Left hindlimb (tissue), 1 donor: ENCODE results near the gene NTSR1.
A peak's percentile ranks its signal among the peaks of the same experiment; 100 is the strongest.
"Not testable (repeated sequence)": the region's sequence is repeated elsewhere in the genome, so short reads cannot be mapped to it uniquely, and the experiment has no call there.

Source experiments
- DNase-seq: peaks from one replicate; pipeline ENCODE4 v3.0.0-alpha.2; 2018

The NTSR1 gene

DNA sequence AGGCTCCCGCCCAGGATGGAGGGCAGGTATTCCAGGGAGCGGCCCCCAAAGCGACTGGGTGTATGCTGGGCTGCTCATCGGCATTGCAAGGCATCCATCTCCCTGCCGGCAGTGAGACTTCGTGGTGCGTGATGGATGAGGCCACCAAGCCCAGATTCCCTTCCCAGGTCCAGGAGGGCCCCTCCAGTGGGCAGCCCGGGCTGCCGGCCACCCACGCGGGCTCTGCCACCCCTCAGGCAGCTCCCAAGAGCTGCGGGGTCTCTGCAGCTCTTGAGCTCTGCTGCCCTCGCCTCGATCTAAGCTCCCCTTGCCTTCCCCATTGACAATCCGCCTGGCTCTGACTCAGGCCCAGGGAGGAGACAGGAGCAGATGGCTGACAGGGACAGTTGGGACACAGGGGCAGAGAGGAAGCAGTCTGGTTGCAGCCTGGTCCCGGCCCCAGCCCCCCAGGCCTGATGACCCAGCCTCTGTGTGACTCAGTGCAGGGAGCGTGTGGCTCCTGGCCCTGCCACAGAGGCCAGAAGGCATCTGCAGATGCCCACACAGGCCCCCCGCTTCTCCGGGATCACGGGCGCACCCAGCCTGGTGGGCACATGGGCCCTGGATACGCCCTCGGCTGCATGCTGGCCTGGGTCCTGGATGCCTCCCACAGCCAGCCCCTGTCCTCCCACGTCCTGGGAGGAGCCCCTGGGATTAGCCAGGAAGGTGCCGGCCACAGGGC is 33.3 kb upstream of the NTSR1 start:
- DNase-seq: no peak

- DNase-seq: no peak
Observed at GRCh38 chr20:62675877-62676260, 32.8 kb upstream of the NTSR1 start.

GRCh38 chr20:62676976-62677375 is 31.7 kb upstream of the NTSR1 start:
- no peak for DNase-seq

DNA sequence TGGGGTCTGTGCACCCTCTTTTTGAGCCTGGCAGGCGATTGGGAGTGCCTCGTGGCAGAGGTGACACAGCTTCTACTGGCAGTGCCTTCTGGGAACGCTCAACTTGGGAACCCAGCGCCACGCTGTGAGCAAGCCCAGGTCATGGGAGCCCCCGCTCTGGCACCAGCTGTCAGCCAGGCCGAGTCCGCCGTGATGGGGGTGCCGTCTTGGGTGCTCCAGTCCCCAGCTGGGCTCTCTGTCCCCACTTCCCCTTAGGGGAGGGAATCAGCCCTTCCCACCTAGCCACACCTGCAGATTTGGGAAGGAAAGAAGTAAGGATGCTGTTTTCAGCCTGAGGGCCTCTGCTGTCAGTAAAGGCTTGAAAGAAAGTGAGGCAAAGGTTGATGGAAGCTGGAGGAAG is 31.0 kb upstream of the NTSR1 start:
- no peak for DNase-seq

DNA sequence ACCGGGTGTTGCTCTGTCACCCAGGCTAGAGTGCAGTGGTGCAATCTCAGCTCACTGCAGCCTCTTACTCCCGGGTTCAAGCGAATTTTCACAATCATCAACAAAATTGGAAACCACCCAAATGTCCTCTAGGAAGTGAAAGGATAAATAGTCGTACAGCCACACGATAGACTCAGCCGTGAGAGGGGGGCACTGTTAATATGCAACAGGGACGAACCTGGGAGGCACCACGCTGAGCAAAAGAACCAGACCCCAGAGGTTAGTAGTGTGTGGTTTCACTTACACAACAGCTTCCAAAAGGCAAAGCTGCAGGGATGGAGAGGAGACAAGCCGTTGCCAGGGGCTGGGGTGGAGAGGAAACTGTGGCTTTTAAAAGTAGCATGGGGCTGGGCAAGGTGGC is 30.1 kb upstream of the NTSR1 start:
- DNase-seq: no peak

DNA sequence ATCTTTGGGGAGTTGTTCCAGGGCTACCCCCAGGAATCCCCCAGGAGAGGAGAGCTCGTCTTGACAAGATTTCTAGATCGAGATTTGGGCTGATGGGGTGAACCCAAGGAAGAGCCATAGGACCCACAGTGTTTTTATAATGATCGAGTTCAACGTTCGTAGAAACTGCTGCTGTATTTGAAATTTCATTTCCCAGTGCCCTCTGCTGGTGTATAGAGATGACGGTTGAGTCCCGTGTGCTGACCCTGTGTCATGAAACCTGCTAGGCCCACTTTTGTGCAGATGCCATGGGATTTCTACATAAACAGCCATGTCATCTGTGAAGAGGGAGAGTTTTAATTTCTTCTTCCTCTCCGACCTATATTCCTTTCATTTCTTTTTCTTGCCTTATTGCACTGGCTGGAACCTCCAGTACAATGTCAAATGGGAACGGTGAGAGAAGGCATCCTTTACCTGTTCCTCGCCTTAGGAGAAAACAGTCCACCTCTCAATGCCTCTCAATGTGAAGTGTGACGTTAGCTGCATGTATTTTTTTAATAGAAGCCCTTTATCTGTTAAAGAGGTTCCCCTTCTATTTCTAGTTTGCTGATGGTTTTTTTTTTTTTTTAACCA is 28.6 kb upstream of the NTSR1 start:
- no peak for DNase-seq

DNA sequence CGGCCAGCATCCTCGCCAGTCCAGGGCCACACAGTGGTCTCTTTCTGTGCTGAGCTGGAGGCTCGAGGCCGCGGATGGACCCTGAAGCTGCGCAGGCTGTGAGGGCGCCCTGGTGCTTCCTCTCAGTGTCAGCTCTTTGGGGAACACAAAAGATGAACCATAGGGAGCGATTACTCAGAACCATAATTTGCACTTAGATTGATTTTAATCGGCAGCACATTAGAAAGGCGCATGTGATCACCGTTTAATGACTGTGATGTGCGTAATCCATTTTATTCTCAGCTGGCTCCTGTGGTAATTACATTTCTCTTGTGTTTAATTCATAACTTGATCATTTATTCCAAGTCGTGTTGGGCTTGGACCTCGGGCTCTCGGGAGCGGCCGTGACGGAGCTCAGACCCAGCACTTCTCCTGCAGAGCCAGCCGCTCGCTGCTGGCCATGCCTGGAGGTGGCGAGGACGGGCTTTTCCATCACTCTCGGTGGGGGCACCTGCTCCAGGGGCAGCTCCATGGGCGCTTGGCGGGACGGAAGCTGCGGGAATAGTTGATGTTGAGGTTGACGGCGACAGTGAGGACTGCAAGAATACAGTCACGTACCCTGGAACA is 25.6 kb upstream of the NTSR1 start:
- no peak for DNase-seq

DNA sequence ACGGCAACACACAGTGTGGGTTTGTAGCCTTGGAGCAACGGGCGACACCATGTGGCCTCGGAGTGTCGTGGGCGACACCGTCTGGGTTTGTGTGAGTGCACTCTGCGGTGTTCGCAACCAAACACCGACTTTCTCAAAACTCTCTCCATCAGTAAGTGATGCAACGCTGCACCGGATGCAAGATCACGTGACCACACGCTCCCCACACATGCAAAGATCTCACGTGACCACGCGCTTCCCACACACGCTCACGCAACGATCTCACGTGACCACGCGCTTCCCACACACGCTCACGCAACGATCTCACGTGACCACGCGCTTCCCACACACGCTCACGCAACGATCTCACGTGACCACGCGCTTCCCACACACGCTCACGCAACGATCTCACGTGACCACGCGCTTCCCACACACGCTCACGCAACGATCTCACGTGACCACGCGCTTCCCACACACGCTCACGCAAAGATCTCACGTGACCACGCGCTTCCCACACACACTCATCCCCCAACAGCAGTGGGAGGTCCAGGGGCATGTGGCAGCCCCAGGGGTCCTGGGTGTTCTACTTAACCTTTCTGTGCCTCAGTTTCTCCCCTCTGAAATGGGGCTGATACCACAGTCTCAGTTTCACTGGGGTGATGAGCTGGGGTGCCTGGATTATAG is 24.8 kb upstream of the NTSR1 start:
- DNase-seq: not testable (repeated sequence)

DNA sequence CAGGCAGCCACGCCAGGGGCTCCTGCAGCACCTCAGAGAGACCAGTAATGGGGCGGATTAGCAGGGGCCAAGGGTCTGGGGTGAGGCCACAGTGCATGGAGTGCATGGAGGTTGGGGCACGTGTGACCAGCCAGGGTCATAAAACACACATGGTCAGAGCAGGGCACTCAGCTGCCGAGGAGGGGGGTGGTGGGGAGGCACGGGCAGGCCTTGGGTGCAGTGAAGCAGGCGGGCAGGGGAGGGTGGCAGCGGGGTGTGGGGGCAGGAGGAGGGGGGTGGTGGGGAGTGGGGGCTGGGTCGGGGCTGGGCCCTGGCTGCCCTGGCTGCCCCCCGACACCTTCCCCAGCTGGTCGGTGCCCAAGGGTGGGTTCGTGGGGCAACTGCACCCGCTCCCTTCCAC is 23.7 kb upstream of the NTSR1 start:
- DNase-seq: no peak

- DNase-seq: no peak
Observed at GRCh38 chr20:62685781-62686555, 22.7 kb upstream of the NTSR1 start.

DNA sequence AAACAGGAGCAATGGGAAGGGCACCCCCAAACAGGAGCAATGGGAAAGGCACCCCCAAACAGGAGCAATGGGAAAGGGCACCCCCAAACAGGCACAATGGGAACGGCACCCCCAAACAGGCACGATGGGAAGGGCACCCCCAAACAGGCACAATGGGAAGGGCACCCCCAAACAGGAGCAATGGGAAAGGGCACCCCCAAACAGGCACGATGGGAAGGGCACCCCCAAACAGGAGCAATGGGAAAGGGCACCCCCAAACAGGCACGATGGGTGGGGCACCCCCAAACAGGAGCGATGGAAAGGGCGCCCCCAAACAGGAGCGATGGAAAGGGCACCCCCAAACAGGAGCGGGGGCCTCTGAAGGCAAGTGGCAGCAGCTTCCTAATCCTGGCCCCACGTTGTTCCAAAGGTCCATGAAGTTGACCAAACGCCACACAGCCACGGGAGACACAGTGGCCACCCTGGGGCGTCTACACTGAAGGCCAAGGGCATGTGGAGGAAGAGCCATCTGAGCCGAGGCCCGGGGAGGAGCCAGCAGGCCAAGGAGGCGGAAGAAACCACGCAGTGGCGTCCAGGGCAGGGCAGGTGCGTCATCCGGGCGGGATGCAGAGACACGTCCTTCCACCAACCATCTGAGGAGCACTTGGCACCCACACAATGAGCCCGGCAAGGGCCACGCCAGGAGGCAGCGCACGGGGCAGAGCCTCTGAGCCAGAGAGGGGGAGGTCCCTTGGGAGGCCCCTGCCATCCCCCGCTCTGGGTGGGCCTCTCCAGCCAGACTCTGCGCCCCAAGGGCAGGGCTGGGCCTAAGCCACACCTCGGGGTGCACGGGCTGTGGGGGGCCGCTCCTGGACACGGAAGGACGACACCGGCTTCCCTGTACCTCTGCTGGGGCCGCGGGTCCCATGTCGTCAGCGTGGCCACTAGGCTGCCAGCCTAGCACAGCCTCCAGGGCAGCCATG is 21.5 kb upstream of the NTSR1 start:
- no peak for DNase-seq

GRCh38 chr20:62688083-62688482 is 20.6 kb upstream of the NTSR1 start:
- no peak for DNase-seq

DNA sequence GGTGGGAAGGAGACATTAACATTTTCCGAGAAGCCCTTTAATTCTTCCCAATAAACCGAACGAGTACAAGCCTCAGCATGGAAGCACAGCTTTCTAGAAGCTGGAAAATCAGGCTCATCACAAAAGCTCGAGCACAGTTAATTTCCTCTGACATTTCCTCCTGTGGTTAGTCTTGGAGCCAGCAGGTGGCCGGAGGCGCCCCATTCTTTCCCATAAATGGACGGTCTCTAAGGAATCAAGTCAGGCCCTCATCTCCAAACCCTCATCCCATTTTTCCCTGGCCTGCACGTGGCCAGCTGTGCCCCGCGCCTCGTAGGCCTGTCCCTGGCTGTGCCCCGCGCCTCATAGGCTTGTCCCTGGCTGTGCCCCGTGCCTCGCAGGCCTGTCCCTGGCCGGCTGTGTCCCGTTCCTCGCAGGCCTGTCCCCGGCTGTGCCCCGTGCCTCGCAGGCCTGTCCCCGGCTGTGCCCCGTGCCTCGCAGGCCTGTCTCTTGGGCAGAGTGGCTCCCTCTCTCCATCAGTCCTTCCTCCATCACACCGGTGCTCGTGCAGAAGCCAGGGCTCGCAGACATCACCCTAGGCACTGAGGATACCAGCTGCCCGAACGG is 19.7 kb upstream of the NTSR1 start:
- DNase-seq: no peak

GRCh38 chr20:62689861-62690260 is 18.8 kb upstream of the NTSR1 start:
- DNase-seq: no peak

DNA sequence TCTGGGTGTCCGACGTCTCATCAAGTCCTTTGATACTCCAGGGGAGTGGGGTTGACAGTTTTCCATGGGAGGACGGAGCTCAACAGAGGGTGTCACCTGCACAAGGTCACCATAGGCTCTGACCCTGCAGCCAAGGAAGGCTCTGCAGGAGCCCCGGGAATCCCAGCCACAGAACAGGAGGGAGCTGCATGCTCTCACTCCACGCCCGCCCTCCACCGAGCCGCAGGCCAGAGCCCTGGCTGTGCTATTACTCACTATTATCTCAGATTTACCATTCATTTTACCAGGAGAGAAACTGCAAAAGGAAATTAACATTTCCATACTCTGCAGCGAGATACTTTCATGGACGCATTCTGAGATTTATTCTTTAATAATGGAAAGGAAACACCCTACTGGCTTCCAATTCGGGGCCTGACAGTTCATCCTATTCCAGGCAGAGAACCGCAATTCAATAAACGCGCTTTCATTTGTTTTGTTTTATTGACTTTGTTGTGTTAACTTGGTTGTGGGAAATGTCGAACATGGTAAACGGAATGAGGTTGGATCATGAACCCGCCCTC is 18.3 kb upstream of the NTSR1 start:
- no peak for DNase-seq

- DNase-seq: no peak
Observed at GRCh38 chr20:62691487-62691886, 17.1 kb upstream of the NTSR1 start.

DNA sequence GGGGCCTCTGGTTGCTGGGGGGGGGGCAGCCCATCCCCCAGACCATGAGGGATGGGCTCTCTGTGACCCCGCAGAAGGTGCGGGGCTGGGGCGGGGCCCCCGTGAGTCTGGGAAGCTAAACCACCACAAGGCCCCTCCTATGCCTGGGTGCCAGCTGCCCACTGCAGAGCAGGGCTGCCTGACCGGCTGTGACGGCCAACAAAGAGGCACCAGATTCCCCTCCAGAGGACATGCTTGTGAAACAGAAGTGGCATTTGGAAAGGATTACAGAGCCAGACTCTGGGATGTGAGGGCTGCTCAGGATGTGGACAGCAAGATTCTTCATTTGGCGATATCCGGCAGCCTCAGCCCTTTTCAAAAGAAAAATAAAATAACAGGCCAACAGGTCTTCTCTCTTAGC is 16.5 kb upstream of the NTSR1 start:
- peak; percentile 53 for DNase-seq

DNA sequence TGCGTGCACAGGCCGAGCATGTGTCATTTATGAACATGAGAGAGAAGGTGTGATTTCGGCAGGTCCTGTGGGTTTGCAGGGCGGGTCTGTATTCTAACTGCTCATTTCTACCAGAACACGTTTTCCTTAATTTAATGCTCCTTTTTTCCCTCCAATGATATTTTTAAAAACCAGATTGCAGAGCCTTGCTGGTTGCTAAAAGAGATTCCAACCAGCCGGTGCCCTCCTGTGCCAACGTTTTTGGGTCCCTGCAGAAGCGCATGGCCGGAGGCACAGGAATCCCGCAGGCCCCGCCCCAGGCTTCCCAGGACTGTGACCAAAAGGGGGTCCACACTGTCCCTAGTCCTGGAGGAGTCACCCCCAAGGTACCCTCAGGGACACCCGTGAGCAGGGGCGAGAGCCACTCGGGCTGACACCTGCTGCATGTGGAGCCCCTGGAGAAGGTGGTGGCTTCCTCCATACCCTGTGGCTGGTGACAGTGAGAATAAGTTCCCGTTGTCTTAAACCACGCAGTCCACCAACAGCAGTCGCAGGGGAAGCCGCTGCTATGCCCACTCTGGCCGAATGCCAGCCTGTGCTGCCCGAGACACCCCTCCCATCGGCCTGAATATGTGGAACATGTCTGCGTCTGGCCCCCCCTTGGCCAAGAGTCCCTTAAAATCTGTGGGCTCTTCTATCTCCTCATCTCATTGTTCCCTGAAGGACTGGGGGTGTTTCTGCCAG is 15.7 kb upstream of the NTSR1 start:
- DNase-seq: no peak

DNA sequence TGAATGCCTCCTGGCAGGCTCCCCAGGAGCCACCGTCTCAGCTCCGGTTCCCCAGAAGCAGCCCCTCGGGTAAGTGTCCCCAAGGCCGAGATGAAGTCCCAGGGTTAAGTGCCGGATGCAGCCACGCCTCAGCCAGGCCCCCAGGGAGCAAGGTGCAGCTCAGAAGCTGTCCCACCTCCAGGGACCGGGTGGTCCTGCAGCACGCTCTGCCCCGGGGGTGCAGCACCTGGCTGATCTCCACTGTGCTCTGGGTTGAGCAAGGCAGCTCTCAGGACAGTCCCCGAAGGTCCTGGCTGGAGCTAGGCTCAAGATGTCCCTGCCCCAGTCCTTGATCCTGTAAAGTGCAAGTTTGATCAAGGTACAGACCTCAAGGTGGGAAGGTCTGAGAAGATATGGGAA is 15.1 kb upstream of the NTSR1 start:
- DNase-seq: no peak

DNA sequence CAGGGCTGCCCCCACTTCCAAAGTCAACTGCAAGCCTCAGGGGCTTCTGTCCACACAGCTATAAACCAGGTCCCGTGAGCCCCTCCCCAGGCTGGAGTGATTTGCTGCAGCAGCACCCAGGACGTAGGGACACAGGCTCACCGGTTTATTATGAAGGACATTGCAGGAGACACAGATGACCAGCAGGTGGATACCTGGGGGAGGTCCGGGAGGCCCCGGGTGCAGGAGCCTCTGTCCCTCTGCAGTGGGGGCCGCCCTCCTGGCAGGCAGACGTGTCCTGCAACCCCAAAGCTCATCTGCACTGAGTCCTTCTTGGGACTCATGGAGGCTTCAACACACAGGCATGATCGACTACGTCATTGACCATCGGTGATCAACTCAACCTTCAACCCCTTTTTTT is 14.5 kb upstream of the NTSR1 start:
- DNase-seq: no peak

DNA sequence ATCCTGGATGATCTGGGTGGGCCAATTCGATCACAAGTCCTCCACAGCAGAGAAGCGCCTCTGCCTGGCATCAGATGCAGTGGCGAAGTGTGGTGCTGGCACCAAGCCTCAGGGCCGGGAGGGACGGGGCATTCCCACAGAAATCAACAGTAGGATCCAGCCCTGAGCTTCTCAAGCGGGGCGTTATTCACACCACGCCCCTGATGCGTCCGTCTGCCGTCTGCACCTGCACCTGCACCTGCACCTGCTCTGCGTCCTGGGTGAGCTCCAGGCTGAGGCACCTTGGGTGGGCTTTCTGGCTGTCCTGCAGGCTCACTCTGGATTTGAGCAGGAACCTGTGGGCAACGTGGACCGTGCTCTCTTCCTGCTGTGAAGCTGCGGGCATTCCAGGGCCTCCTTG is 13.8 kb upstream of the NTSR1 start:
- no peak for DNase-seq
